Endothelial cell (in vitro differentiated cells): ENCODE measurements around the gene PUS7. TPM values are rescaled to one million over a fixed set of nuclear protein-coding genes. Genes with fewer than 3 reads are reported as not detected.
A peak's percentile ranks its signal among the peaks of the same experiment; 100 is the strongest.
"Not testable (repeated sequence)": the region's sequence is repeated elsewhere in the genome, so short reads cannot be mapped to it uniquely, and the experiment has no call there.

Experiments
- DNase-seq: peaks from one replicate; pipeline ENCODE4 v3.0.0; 2021; ENCODE audit warnings: low spot score
- H3K27ac Mint-ChIP-seq: one replicate; pipeline ENCODE4 v1.8.0; 2021; ENCODE audit warnings: mixed read lengths, inconsistent platforms; ENCODE audit not compliant: unreplicated experiment
- H3K27me3 Mint-ChIP-seq: one replicate; pipeline ENCODE4 v1.8.0; 2021; ENCODE audit warnings: mild to moderate bottlenecking, moderate library complexity, mixed read lengths, inconsistent platforms; ENCODE audit not compliant: unreplicated experiment
- H3K36me3 Mint-ChIP-seq: one replicate; pipeline ENCODE4 v1.8.0; 2021; ENCODE audit warnings: mild to moderate bottlenecking, low read depth, mixed read lengths, inconsistent platforms; ENCODE audit not compliant: unreplicated experiment
- H3K4me1 Mint-ChIP-seq: one replicate; pipeline ENCODE4 v1.8.0; 2021; ENCODE audit warnings: mild to moderate bottlenecking, mixed read lengths, inconsistent platforms; ENCODE audit not compliant: unreplicated experiment
- H3K4me3 Mint-ChIP-seq: one replicate; pipeline ENCODE4 v1.8.0; 2021; ENCODE audit warnings: mild to moderate bottlenecking, mixed read lengths, inconsistent platforms; ENCODE audit not compliant: unreplicated experiment
- H3K9me3 Mint-ChIP-seq: one replicate; pipeline ENCODE4 v1.8.0; 2021; ENCODE audit warnings: mixed read lengths, inconsistent platforms; ENCODE audit not compliant: unreplicated experiment
- total RNA-seq: library from RNA; stranded (reverse); fragmentation: NEBNext Ultra II Directional; extraction: Animal tissue kit (Norgen Biotek cat#: 25700); gene quantifications from one replicate; pipeline ENCODE4 v1.2.1, GENCODE V29; 2021; ENCODE audit not compliant: unreplicated experiment
- TF ChIP-seq, protein P1 (sequence below): fragments of 200-600 bp; sonication (generic); IDR thresholded peaks from one replicate; pipeline ENCODE4 v1.5.0; 2021; ENCODE audit warnings: antibody characterized with exemption; ENCODE audit not compliant: unreplicated experiment

The PUS7 gene
- total RNA-seq, 1 donor from 2014 or later: 14.4 TPM

DNA sequence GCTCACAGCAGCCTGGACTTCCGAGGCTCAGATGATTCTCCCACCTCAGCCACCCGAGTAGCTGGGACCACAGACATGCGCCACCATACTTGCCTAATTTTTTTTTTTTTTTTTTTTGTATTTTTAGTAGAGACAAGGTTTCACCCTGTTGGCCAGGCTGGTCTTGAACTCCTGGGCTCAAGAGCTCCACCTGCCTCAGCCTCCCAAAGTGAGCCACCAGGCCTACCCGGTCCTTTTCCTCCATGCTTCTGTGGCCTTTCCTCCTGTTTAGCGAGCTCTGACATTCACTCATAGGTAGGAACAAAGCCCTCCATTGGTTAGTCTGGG is 83.3 kb downstream of the PUS7 start:
- peaks cover 5% of the 10 kb centered on the region for H3K4me1 Mint-ChIP-seq
- H3K27ac Mint-ChIP-seq: no peak overlapping the region
- TF ChIP-seq, protein P1, sequence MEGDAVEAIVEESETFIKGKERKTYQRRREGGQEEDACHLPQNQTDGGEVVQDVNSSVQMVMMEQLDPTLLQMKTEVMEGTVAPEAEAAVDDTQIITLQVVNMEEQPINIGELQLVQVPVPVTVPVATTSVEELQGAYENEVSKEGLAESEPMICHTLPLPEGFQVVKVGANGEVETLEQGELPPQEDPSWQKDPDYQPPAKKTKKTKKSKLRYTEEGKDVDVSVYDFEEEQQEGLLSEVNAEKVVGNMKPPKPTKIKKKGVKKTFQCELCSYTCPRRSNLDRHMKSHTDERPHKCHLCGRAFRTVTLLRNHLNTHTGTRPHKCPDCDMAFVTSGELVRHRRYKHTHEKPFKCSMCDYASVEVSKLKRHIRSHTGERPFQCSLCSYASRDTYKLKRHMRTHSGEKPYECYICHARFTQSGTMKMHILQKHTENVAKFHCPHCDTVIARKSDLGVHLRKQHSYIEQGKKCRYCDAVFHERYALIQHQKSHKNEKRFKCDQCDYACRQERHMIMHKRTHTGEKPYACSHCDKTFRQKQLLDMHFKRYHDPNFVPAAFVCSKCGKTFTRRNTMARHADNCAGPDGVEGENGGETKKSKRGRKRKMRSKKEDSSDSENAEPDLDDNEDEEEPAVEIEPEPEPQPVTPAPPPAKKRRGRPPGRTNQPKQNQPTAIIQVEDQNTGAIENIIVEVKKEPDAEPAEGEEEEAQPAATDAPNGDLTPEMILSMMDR: no peak
- H3K9me3 Mint-ChIP-seq: no peaks in the 10 kb centered on the region
- H3K36me3 Mint-ChIP-seq: no peaks in the 10 kb centered on the region
- H3K27me3 Mint-ChIP-seq: peaks cover 3% of the 10 kb centered on the region
- no peak overlapping the region for H3K4me3 Mint-ChIP-seq
- DNase-seq: no peak

DNA sequence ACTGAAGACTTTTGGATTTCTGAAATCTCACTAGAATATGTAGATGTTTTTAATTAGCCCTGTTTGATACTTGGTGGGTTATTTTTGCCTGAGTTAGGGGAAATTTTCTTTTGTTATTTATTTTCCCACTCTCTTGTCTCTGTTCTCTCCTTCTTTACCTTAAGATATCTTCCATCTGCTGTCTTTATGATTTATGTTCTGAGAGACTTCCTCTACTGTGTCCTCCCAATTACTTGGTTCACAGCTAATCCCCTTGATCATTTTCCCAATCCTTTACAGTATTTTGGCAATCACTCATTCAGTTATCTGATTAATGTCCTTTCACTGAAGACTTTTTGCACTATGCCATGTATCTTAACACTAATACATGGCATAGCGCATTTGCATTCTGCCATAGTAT is 83.8 kb downstream of the PUS7 start:
- no peak for DNase-seq
- TF ChIP-seq, protein P1: no peak
- peaks cover 5% of the 10 kb centered on the region for H3K4me1 Mint-ChIP-seq
- no peak overlapping the region for H3K27ac Mint-ChIP-seq
- peaks cover 3% of the 10 kb centered on the region for H3K27me3 Mint-ChIP-seq
- H3K9me3 Mint-ChIP-seq: no peaks in the 10 kb centered on the region
- H3K4me3 Mint-ChIP-seq: no peak overlapping the region
- H3K36me3 Mint-ChIP-seq: no peaks in the 10 kb centered on the region

DNA sequence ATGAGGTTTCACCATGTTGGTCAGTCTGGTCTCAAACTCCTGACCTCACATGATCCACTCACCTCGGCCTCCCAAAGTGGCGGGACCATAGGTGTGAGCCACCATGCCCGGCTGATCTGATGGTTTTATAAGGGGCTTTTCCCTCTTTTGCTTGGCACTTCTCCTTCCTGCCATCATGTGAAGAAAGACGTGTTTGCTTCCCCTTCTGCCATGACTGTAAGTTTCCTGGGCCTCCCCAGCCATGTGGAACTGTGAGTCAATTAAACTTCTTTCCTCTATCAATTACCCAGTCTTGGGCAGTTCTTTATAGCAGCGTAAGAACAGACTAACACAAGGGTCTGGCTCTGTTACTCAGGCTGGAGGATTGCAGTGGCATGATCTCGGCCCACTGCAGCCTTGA is 84.7 kb downstream of the PUS7 start:
- not testable (repeated sequence) for H3K9me3 Mint-ChIP-seq, H3K36me3 Mint-ChIP-seq, H3K4me3 Mint-ChIP-seq, H3K4me1 Mint-ChIP-seq, DNase-seq, H3K27me3 Mint-ChIP-seq, H3K27ac Mint-ChIP-seq

DNA sequence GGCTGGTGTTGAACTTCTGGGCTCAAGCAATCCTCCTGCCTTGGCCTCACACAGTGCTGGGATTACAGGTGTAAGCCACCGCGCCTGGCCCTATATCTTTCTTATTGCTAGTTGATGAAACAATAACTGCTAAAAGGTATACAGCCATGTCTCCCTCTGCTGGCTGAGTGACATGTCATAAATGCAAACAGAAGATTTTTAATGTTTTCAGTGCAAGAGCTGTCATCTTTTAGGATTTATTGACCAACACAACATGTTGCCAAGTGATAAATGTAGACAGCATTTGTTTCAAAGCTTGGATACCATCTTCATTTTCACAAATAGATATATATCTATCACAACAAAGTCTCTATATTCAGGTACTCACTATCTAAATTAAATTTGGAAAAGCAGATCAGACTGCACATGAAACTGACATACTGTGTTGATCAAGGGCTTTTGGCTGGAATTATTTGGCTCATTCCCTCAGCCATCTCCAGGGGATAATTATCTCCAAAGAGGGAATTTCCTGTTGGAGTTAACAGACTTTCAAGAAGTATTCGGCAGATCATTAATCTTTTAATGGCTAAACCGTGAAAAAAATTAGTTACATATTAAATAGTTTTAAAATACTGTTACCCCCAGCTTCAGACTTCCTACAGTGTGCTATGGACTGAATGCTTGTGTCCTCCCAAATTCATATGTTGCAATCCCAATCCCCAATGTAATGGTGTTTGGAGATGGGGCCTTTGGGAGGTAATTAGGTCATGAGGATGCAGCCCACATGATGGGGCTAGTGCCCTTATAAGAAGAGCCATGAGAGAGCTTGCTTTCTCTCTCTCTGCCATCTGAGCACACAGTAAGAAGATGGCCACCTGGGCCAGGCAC is 92.1 kb downstream of the PUS7 start:
- Mint-ChIP-seq H3K36me3 (no peaks in the 10 kb centered on the region), H3K27me3 (peaks cover 4% of the 10 kb centered on the region), H3K4me1 (no peaks in the 10 kb centered on the region), H3K4me3 (no peak overlapping the region), H3K27ac (no peak overlapping the region), H3K9me3 (no peaks in the 10 kb centered on the region)
- TF ChIP-seq, protein P1: peak; percentile 28
- peak; percentile 23 for DNase-seq

DNA sequence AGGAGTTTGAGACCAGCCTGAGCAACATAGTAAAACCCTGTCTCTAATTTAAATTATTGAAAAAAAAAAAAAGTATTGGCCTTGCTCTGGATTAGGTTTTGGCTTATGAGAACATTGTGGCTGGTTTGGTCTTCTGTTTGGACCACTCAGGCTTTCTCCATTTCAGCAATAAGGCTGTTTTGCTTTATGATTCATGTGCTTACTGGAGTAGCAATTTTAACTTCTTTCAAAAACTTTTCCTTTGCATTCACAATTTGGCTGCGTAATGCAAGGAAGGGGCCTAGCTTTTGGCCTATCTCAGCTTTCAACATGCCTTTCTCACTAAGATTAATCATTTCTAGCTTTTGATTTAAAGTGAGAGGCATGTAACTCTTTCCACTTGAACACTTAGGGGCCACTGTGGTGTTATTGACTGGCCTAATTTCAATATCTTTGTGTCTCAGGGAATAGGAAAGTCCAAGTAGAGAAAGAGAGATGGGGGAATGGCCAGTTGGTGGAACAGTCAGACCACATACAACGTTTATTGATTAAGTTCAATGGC is 95.4 kb downstream of the PUS7 start:
- no peak for DNase-seq
- no peaks in the 10 kb centered on the region for H3K4me1 Mint-ChIP-seq
- no peaks in the 10 kb centered on the region for H3K9me3 Mint-ChIP-seq
- H3K27ac Mint-ChIP-seq: no peak overlapping the region
- no peaks in the 10 kb centered on the region for H3K36me3 Mint-ChIP-seq
- TF ChIP-seq, protein P1: no peak
- no peak overlapping the region for H3K4me3 Mint-ChIP-seq
- peaks cover 4% of the 10 kb centered on the region for H3K27me3 Mint-ChIP-seq
